ENCODE measurements around the gene STARD3. TPM values are rescaled to one million over a fixed set of nuclear protein-coding genes. Genes with fewer than 3 reads are reported as not detected.

The STARD3 gene
- polyA plus RNA-seq, 3 donors from 2014 or later = 45.1 to 88.6 (median 78.5) TPM

- Mint-ChIP-seq H3K9me3 (peaks cover 0 to 14% (median 0%) of the 10 kb centered on the region in 6 donors), H3K4me1 (peaks cover 0 to 8% of the 10 kb centered on the region in 2 donors), H3K4me3 (no peak overlapping the region)
Observed at GRCh38 chr17:39599665-39600231, 37.2 kb upstream of the STARD3 start.

GRCh38 chr17:39600288-39600996 is 36.5 kb upstream of the STARD3 start:
- Mint-ChIP-seq H3K27me3 (ENCODE audit: low read depth in 3 of 3) (peaks cover 27 to 50% (median 49%) of the 10 kb centered on the region in 3 donors), H3K36me3 (no peaks in the 10 kb centered on the region), H3K4me3 (no peak overlapping the region), H3K27ac (no peak overlapping the region), H3K4me1 (peaks cover 0 to 10% of the 10 kb centered on the region in 2 donors), H3K9me3 (peaks cover 0 to 11% (median 0%) of the 10 kb centered on the region in 6 donors)
- DNase-seq = no peak

More at GRCh38 chr17:39599665-39600231, 37.2 kb upstream of the STARD3 start:
- peaks cover 25 to 54% (median 46%) of the 10 kb centered on the region in 3 donors for H3K27me3 Mint-ChIP-seq (ENCODE audit: low read depth in 3 of 3)
- no peaks in the 10 kb centered on the region for H3K36me3 Mint-ChIP-seq
- no peak overlapping the region for H3K27ac Mint-ChIP-seq
- DNase-seq = no peak

- H3K4me3 Mint-ChIP-seq = no peak overlapping the region
- peaks cover 0 to 11% (median 0%) of the 10 kb centered on the region in 6 donors for H3K9me3 Mint-ChIP-seq
- H3K27ac Mint-ChIP-seq = no peak overlapping the region
- DNase-seq = no peak
- H3K36me3 Mint-ChIP-seq = no peaks in the 10 kb centered on the region
- peaks cover 25 to 48% (median 44%) of the 10 kb centered on the region in 3 donors for H3K27me3 Mint-ChIP-seq (ENCODE audit: low read depth in 3 of 3)
- peaks cover 0 to 10% of the 10 kb centered on the region in 2 donors for H3K4me1 Mint-ChIP-seq
Observed at GRCh38 chr17:39600997-39601597, 35.8 kb upstream of the STARD3 start.

- peak overlapping the region in 1 of 5 donors; percentile 28 for H3K4me3 Mint-ChIP-seq
- peaks cover 0 to 11% (median 0%) of the 10 kb centered on the region in 6 donors for H3K9me3 Mint-ChIP-seq
- DNase-seq = no peak
- no peaks in the 10 kb centered on the region for H3K36me3 Mint-ChIP-seq
- H3K27me3 Mint-ChIP-seq (ENCODE audit: low read depth in 3 of 3) = peaks cover 23 to 43% (median 43%) of the 10 kb centered on the region in 3 donors
- peaks cover 0 to 11% of the 10 kb centered on the region in 2 donors for H3K4me1 Mint-ChIP-seq
- H3K27ac Mint-ChIP-seq = no peak overlapping the region
Observed at GRCh38 chr17:39601758-39602532, 35.0 kb upstream of the STARD3 start.

- no peak overlapping the region for H3K4me3 Mint-ChIP-seq
- H3K4me1 Mint-ChIP-seq = peaks cover 0 to 10% of the 10 kb centered on the region in 2 donors
Observed at GRCh38 chr17:39602533-39603303, 34.2 kb upstream of the STARD3 start.

GRCh38 chr17:39603304-39604016 is 33.5 kb upstream of the STARD3 start:
- Mint-ChIP-seq H3K27me3 (ENCODE audit: low read depth in 3 of 3) (peaks cover 20 to 34% (median 33%) of the 10 kb centered on the region in 3 donors), H3K9me3 (peaks cover 0 to 9% (median 0%) of the 10 kb centered on the region in 6 donors), H3K4me3 (no peak overlapping the region), H3K4me1 (peaks cover 0 to 9% of the 10 kb centered on the region in 2 donors), H3K27ac (no peak overlapping the region), H3K36me3 (no peaks in the 10 kb centered on the region)
- DNase-seq = no peak

More at GRCh38 chr17:39602533-39603303, 34.2 kb upstream of the STARD3 start:
- Mint-ChIP-seq H3K36me3 (no peaks in the 10 kb centered on the region), H3K9me3 (peaks cover 0 to 9% (median 0%) of the 10 kb centered on the region in 6 donors), H3K27me3 (ENCODE audit: low read depth in 3 of 3) (peaks cover 20 to 41% (median 37%) of the 10 kb centered on the region in 3 donors), H3K27ac (no peak overlapping the region)
- DNase-seq = no peak

- Mint-ChIP-seq H3K36me3 (no peaks in the 10 kb centered on the region), H3K27ac (no peak overlapping the region), H3K4me1 (peaks cover 0 to 9% of the 10 kb centered on the region in 2 donors), H3K4me3 (peak overlapping the region in 2 of 5 donors; percentile 44 to 45), H3K9me3 (peaks cover 0 to 9% (median 0%) of the 10 kb centered on the region in 6 donors), H3K27me3 (ENCODE audit: low read depth in 3 of 3) (peaks cover 24 to 40% (median 33%) of the 10 kb centered on the region in 3 donors)
- DNase-seq = no peak
Observed at GRCh38 chr17:39604911-39605491, 31.9 kb upstream of the STARD3 start.

GRCh38 chr17:39605492-39606433 is 31.2 kb upstream of the STARD3 start:
- Mint-ChIP-seq H3K27me3 (ENCODE audit: low read depth in 3 of 3) (peaks cover 22 to 38% (median 33%) of the 10 kb centered on the region in 3 donors), H3K4me1 (peaks cover 0 to 9% of the 10 kb centered on the region in 2 donors), H3K9me3 (peaks cover 0 to 9% (median 0%) of the 10 kb centered on the region in 6 donors), H3K36me3 (no peaks in the 10 kb centered on the region), H3K27ac (no peak overlapping the region), H3K4me3 (peak overlapping the region in 1 of 5 donors; percentile 45)
- DNase-seq = no peak

GRCh38 chr17:39606434-39607056 is 30.4 kb upstream of the STARD3 start:
- peaks cover 20 to 31% (median 30%) of the 10 kb centered on the region in 3 donors for H3K27me3 Mint-ChIP-seq (ENCODE audit: low read depth in 3 of 3)
- DNase-seq = no peak
- H3K4me1 Mint-ChIP-seq = peaks cover 0 to 9% of the 10 kb centered on the region in 2 donors
- peaks cover 0 to 5% (median 0%) of the 10 kb centered on the region in 6 donors for H3K9me3 Mint-ChIP-seq
- H3K27ac Mint-ChIP-seq = no peak overlapping the region
- no peaks in the 10 kb centered on the region for H3K36me3 Mint-ChIP-seq
- no peak overlapping the region for H3K4me3 Mint-ChIP-seq

GRCh38 chr17:39607057-39607850 is 29.7 kb upstream of the STARD3 start:
- H3K27ac Mint-ChIP-seq = no peak overlapping the region
- H3K4me1 Mint-ChIP-seq = peaks cover 0 to 9% of the 10 kb centered on the region in 2 donors
- H3K27me3 Mint-ChIP-seq (ENCODE audit: low read depth in 3 of 3) = peaks cover 17 to 27% (median 25%) of the 10 kb centered on the region in 3 donors

More at GRCh38 chr17:39607057-39607850, 29.7 kb upstream of the STARD3 start:
- no peak for DNase-seq
- Mint-ChIP-seq H3K36me3 (no peaks in the 10 kb centered on the region), H3K9me3 (no peaks in the 10 kb centered on the region), H3K4me3 (no peak overlapping the region)

Data from immature natural killer cell (primary cell).